ENCODE results near the gene CTNND2.

The CTNND2 gene

DNA sequence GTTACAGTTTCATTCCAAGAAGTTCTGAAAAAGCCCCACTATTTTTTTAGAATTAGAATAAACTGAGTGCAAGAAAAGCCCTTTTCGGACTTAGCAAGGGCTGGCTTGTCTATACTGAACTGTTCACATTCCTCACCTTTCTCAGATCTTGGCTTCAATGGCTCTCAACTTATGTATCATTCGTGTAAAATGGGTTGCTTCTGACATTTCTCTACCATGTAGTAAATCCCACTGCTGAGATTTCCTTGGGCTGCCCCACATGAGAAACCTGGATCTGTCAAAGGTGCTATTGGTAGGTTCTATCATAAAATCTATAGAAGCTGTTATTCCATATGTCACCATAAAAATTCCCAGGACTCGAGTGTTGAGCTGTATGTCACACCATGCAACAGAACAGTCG lies 454.3 kb downstream of the CTNND2 start:
- H3K27ac ChIP-seq: no peak overlapping the region
- TF ChIP-seq, protein P1, sequence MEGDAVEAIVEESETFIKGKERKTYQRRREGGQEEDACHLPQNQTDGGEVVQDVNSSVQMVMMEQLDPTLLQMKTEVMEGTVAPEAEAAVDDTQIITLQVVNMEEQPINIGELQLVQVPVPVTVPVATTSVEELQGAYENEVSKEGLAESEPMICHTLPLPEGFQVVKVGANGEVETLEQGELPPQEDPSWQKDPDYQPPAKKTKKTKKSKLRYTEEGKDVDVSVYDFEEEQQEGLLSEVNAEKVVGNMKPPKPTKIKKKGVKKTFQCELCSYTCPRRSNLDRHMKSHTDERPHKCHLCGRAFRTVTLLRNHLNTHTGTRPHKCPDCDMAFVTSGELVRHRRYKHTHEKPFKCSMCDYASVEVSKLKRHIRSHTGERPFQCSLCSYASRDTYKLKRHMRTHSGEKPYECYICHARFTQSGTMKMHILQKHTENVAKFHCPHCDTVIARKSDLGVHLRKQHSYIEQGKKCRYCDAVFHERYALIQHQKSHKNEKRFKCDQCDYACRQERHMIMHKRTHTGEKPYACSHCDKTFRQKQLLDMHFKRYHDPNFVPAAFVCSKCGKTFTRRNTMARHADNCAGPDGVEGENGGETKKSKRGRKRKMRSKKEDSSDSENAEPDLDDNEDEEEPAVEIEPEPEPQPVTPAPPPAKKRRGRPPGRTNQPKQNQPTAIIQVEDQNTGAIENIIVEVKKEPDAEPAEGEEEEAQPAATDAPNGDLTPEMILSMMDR (conservative IDR thresholded peaks at IDR 0.05): no peak
- TF ChIP-seq ZFX (IDR thresholded peaks at IDR 0.05): no peak

DNA sequence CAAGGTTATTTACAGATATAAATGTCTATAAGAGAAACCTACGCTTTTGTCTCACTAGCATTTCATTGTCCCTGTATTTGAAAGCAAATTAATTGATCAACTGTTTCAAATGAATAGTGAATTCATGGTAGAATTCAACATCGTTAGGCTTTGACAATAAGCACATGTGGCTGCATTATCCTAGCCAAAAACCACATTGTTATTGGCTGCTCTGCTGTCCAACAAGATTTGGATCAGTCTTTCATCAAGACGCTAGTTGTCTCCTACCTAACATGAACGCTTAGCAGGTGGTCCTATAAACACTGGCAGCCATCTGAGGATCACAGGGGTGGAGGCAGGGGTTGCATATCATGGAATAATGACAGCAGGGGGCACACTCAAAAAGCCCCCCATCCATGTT lies 455.0 kb downstream of the CTNND2 start:
- no peak overlapping the region for H3K27ac ChIP-seq
- no peak for TF ChIP-seq ZFX (IDR thresholded peaks at IDR 0.05)
- TF ChIP-seq, protein P1 (conservative IDR thresholded peaks at IDR 0.05): no peak

DNA sequence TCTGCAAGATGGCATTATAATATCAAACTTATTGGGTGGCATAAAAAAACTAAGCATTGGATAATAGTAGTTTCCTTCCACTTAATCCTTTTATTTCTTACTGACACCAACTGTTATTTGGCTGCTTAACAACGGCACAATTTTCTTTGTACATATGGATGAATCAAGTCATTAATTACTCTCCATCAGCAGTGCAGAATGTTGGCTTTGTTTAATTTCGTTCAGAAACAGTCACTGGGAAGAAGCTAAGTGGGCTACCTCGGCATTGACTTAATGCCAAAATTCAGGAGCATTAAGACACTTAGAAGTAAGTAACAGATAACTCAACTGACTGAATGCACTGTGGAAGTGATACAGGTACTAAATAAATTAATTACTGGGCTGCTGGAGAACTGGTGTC lies 460.4 kb downstream of the CTNND2 start:
- TF ChIP-seq, protein P1 (conservative IDR thresholded peaks at IDR 0.05): no peak
- TF ChIP-seq ZFX (IDR thresholded peaks at IDR 0.05): no peak
- H3K27ac ChIP-seq: no peak overlapping the region

DNA sequence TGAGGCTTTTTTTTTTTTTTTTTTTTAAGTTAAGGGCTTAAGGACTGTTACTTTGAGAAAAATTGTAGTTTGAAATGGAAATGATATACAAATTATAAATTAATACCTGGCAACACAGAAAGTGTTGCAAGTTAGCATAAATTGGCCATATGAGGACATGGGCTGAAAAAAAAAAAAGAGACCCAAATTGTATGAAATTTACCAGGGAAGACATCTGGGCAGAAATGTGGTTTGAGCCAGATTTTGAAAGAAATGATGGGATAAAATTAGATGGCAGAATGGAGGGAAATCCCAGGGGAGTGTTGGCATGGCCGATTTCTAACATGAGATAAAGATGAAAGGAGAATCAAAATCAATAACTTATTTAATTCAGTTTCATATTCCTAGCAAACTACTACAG lies 472.1 kb downstream of the CTNND2 start:
- H3K27ac ChIP-seq: no peak overlapping the region
- TF ChIP-seq ZFX (IDR thresholded peaks at IDR 0.05): no peak
- TF ChIP-seq, protein P1 (conservative IDR thresholded peaks at IDR 0.05): no peak

DNA sequence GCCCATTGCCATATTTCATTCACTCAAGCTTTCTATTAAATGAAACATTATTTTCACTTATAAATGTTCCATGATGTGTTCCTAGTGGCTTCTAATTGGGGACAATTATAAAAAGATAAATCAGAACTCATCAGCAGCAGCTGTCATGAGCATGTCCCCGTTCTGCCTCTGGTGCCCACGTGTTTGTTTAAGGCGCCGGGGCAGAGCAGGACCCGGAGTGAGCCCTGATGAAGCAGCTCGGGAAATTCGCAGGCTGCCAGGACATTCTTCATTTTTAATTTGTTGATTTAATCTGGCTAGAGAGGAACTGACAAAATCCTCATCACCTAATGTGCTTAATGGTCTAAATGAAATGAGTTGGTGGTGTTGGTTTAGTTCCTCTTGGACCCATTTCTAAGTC lies 475.0 kb downstream of the CTNND2 start:
- H3K27ac ChIP-seq: no peak overlapping the region
- TF ChIP-seq ZFX (IDR thresholded peaks at IDR 0.05): no peak
- TF ChIP-seq, protein P1 (conservative IDR thresholded peaks at IDR 0.05): no peak

DNA sequence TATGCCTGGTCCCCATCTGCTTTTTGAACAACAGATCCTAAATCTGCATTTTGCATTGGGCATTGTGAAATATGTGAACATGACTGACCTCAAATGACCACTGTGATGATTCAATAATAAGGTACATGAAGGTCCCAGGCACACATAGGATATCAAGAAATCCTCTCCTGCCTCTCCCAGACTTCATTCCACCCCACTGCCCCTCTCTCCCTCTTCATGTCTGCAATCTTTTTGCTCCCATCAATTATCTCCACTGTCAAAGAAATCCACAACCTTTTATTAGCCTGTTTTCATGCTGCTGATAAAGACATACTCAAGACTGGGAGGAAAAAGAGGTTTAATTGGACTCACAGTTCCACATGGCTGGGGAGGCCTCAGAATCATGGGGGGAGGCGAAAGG lies 476.7 kb downstream of the CTNND2 start:
- H3K27ac ChIP-seq: no peak overlapping the region
- no peak for TF ChIP-seq ZFX (IDR thresholded peaks at IDR 0.05)
- TF ChIP-seq, protein P1 (conservative IDR thresholded peaks at IDR 0.05): no peak

DNA sequence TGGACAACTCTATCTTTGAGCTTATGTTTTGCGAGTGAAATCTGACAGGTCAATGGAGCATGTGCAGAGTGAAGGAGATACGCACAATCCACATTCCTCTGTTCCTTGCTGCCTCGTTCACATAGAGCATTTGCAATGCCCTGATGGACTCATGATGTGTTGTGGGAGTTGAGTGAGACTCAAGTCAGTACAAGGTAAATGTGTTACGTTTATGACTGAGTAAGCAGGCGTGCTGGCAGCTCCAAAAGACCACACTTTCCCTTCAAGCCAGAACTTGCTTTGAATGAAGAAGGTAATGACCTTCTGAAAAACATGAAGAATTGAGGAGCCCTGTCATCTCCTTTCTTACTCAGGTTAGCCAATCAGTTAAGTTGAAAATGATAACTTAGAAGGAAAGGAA lies 477.8 kb downstream of the CTNND2 start:
- no peak overlapping the region for H3K27ac ChIP-seq
- TF ChIP-seq, protein P1 (conservative IDR thresholded peaks at IDR 0.05): no peak
- no peak for TF ChIP-seq ZFX (IDR thresholded peaks at IDR 0.05)

All from C4-2B (cell line).